Endothelial cell (in vitro differentiated cells): ENCODE data around the gene NTM. TPM values are rescaled to one million over a fixed set of nuclear protein-coding genes. Genes with fewer than 3 reads are reported as not detected.

Experiments used
- DNase-seq: peaks from one replicate; pipeline ENCODE4 v3.0.0; 2021; ENCODE audit warnings: low spot score
- H3K27ac Mint-ChIP-seq: one replicate; pipeline ENCODE4 v1.8.0; 2021; ENCODE audit warnings: mixed read lengths, inconsistent platforms; ENCODE audit not compliant: unreplicated experiment
- H3K27me3 Mint-ChIP-seq: one replicate; pipeline ENCODE4 v1.8.0; 2021; ENCODE audit warnings: mild to moderate bottlenecking, moderate library complexity, mixed read lengths, inconsistent platforms; ENCODE audit not compliant: unreplicated experiment
- H3K36me3 Mint-ChIP-seq: one replicate; pipeline ENCODE4 v1.8.0; 2021; ENCODE audit warnings: mild to moderate bottlenecking, low read depth, mixed read lengths, inconsistent platforms; ENCODE audit not compliant: unreplicated experiment
- H3K4me1 Mint-ChIP-seq: one replicate; pipeline ENCODE4 v1.8.0; 2021; ENCODE audit warnings: mild to moderate bottlenecking, mixed read lengths, inconsistent platforms; ENCODE audit not compliant: unreplicated experiment
- H3K4me3 Mint-ChIP-seq: one replicate; pipeline ENCODE4 v1.8.0; 2021; ENCODE audit warnings: mild to moderate bottlenecking, mixed read lengths, inconsistent platforms; ENCODE audit not compliant: unreplicated experiment
- H3K9me3 Mint-ChIP-seq: one replicate; pipeline ENCODE4 v1.8.0; 2021; ENCODE audit warnings: mixed read lengths, inconsistent platforms; ENCODE audit not compliant: unreplicated experiment
- total RNA-seq: library from RNA; stranded (reverse); fragmentation: NEBNext Ultra II Directional; extraction: Animal tissue kit (Norgen Biotek cat#: 25700); gene quantifications from one replicate; pipeline ENCODE4 v1.2.1, GENCODE V29; 2021; ENCODE audit not compliant: unreplicated experiment
- TF ChIP-seq, protein P1 (sequence below): fragments of 200-600 bp; sonication (generic); IDR thresholded peaks from one replicate; pipeline ENCODE4 v1.5.0; 2021; ENCODE audit warnings: antibody characterized with exemption; ENCODE audit not compliant: unreplicated experiment

The NTM gene
- total RNA-seq, 1 donor from 2014 or later: 3.6 TPM

GRCh38 chr11:132240374-132240773 is 870.0 kb downstream of the NTM start:
- no peaks in the 10 kb centered on the region for H3K36me3 Mint-ChIP-seq
- H3K4me1 Mint-ChIP-seq: peaks cover 18% of the 10 kb centered on the region
- peaks cover 3% of the 10 kb centered on the region for H3K27me3 Mint-ChIP-seq
- H3K27ac Mint-ChIP-seq: no peak overlapping the region
- DNase-seq: no peak
- no peaks in the 10 kb centered on the region for H3K9me3 Mint-ChIP-seq
- TF ChIP-seq, protein P1, sequence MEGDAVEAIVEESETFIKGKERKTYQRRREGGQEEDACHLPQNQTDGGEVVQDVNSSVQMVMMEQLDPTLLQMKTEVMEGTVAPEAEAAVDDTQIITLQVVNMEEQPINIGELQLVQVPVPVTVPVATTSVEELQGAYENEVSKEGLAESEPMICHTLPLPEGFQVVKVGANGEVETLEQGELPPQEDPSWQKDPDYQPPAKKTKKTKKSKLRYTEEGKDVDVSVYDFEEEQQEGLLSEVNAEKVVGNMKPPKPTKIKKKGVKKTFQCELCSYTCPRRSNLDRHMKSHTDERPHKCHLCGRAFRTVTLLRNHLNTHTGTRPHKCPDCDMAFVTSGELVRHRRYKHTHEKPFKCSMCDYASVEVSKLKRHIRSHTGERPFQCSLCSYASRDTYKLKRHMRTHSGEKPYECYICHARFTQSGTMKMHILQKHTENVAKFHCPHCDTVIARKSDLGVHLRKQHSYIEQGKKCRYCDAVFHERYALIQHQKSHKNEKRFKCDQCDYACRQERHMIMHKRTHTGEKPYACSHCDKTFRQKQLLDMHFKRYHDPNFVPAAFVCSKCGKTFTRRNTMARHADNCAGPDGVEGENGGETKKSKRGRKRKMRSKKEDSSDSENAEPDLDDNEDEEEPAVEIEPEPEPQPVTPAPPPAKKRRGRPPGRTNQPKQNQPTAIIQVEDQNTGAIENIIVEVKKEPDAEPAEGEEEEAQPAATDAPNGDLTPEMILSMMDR: no peak
- H3K4me3 Mint-ChIP-seq: no peak overlapping the region

GRCh38 chr11:132242632-132243031 is 872.2 kb downstream of the NTM start:
- Mint-ChIP-seq H3K27me3 (no peaks in the 10 kb centered on the region), H3K27ac (no peak overlapping the region), H3K36me3 (no peaks in the 10 kb centered on the region), H3K9me3 (no peaks in the 10 kb centered on the region), H3K4me1 (peaks cover 18% of the 10 kb centered on the region), H3K4me3 (no peak overlapping the region)
- TF ChIP-seq, protein P1: no peak
- DNase-seq: no peak

DNA sequence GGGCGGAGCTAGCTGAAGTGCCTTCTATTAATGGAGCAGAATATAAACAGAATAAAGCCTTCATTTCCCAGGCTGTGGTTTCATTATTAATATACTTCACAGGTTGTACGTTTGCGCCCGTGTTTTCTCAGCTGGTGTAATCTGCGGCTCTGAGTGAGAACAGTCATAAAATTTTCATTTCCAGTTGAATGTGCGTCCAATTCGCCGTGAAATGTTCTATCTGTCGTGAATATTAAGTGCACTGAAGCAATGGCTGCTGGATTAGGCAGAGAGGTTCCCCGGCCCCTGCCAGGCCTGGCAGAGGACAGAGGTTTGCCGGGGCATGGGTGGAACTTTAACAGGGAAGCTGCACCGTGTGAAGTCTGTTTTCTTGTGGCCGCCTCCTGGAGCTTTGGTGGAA is 874.4 kb downstream of the NTM start:
- Mint-ChIP-seq H3K4me1 (peaks cover 23% of the 10 kb centered on the region), H3K27me3 (no peaks in the 10 kb centered on the region)

GRCh38 chr11:132245403-132246385 is 875.3 kb downstream of the NTM start:
- H3K27ac Mint-ChIP-seq: no peak overlapping the region
- H3K36me3 Mint-ChIP-seq: no peaks in the 10 kb centered on the region
- peaks cover 4% of the 10 kb centered on the region for H3K9me3 Mint-ChIP-seq
- DNase-seq: no peak
- H3K4me1 Mint-ChIP-seq: peaks cover 23% of the 10 kb centered on the region
- TF ChIP-seq, protein P1: no peak
- no peaks in the 10 kb centered on the region for H3K27me3 Mint-ChIP-seq
- H3K4me3 Mint-ChIP-seq: no peak overlapping the region

More for the DNA sequence above, 874.4 kb downstream of the NTM start:
- Mint-ChIP-seq H3K4me3 (no peak overlapping the region), H3K9me3 (peaks cover 2% of the 10 kb centered on the region), H3K27ac (no peak overlapping the region), H3K36me3 (no peaks in the 10 kb centered on the region)
- TF ChIP-seq, protein P1: no peak
- DNase-seq: no peak

DNA sequence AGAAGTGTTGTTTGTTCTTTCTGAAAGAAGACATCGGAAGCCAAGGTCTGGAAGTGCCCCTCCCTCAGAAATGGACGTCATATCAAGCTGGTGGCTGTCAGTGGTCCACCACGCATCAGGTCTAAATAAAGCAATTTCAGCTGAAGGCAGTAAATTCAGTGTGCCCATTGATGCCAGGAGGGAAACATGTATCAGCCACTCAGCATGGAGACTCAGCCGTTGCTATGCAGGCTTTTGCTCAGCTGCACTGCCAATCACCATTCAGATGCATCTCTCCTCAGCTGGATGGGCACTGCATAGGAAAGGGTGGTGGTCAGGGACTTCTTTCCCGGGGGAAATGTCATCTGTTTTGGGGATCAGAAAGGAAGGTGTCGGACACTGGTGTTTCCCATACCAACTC is 878.2 kb downstream of the NTM start:
- Mint-ChIP-seq H3K27ac (no peak overlapping the region), H3K9me3 (peaks cover 4% of the 10 kb centered on the region), H3K36me3 (no peaks in the 10 kb centered on the region), H3K4me3 (no peak overlapping the region), H3K27me3 (no peaks in the 10 kb centered on the region), H3K4me1 (peaks cover 5% of the 10 kb centered on the region)
- TF ChIP-seq, protein P1: no peak
- no peak for DNase-seq
